Nephron progenitor cell (in vitro differentiated cells): ENCODE results near the gene FRMPD4.

Source experiments
- DNase-seq: peaks from one replicate; pipeline ENCODE4 v3.0.0; 2021
- H3K27ac Mint-ChIP-seq: 2 replicates; pipeline ENCODE4 v1.8.0; 2021; ENCODE audit warnings: mild to moderate bottlenecking, moderate library complexity, mixed read lengths
- H3K27me3 Mint-ChIP-seq: 2 replicates; pipeline ENCODE4 v1.8.0; 2021; ENCODE audit warnings: mild to moderate bottlenecking, low read depth, mixed read lengths; ENCODE audit not compliant: poor library complexity
- H3K36me3 Mint-ChIP-seq: 2 replicates; pipeline ENCODE4 v1.8.0; 2021; ENCODE audit warnings: low read depth, mixed read lengths
- H3K4me1 Mint-ChIP-seq: 2 replicates; pipeline ENCODE4 v1.8.0; 2021; ENCODE audit warnings: mixed read lengths
- H3K4me3 Mint-ChIP-seq: 2 replicates; pipeline ENCODE4 v1.8.0; 2021; ENCODE audit warnings: mild to moderate bottlenecking, moderate library complexity, mixed read lengths
- H3K9me3 Mint-ChIP-seq: 2 replicates; pipeline ENCODE4 v1.8.0; 2021; ENCODE audit warnings: mild to moderate bottlenecking, moderate library complexity, mixed read lengths
- CTCF ChIP-seq: fragments of 200-600 bp; sonication (generic); IDR thresholded peaks from 2 replicates; pipeline ENCODE4 v1.5.0; 2021; ENCODE audit warnings: antibody characterized with exemption

Gene FRMPD4

DNA sequence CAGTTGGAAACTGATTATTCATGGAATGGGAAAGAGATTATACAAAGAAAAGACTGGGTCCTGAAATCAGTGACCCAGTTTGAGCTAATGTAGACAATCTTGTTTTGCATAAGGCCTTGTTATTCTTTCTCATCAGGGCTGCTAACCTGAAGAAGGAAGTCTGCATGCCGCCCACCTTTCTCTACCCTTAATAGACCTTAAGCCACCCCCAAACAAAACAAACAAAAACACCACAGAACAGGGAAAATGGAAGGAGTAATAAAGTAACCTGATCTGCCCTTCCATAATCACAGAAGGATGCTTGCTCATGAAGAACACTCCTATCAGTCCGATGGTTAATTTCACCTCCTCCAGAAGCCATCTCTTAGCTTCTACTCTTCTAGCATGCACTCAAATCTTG lies 288.1 kb downstream of the FRMPD4 start:
- H3K4me3 Mint-ChIP-seq: no peak overlapping the region
- peaks cover 3% of the 10 kb centered on the region for H3K27me3 Mint-ChIP-seq
- no peaks in the 10 kb centered on the region for H3K36me3 Mint-ChIP-seq
- DNase-seq: no peak
- H3K4me1 Mint-ChIP-seq: peaks cover 6% of the 10 kb centered on the region
- no peak for TF ChIP-seq CTCF
- peaks cover 32% of the 10 kb centered on the region for H3K9me3 Mint-ChIP-seq
- no peak overlapping the region for H3K27ac Mint-ChIP-seq

- peaks cover 16% of the 10 kb centered on the region for H3K9me3 Mint-ChIP-seq
- TF ChIP-seq CTCF: no peak
- DNase-seq: no peak
- no peak overlapping the region for H3K27ac Mint-ChIP-seq
- H3K4me3 Mint-ChIP-seq: no peak overlapping the region
- no peaks in the 10 kb centered on the region for H3K4me1 Mint-ChIP-seq
- no peaks in the 10 kb centered on the region for H3K27me3 Mint-ChIP-seq
- H3K36me3 Mint-ChIP-seq: no peaks in the 10 kb centered on the region
Observed at GRCh38 chrX:12434493-12434892, 296.2 kb downstream of the FRMPD4 start.

GRCh38 chrX:12439416-12439815 lies 301.1 kb downstream of the FRMPD4 start:
- TF ChIP-seq CTCF: no peak

DNA sequence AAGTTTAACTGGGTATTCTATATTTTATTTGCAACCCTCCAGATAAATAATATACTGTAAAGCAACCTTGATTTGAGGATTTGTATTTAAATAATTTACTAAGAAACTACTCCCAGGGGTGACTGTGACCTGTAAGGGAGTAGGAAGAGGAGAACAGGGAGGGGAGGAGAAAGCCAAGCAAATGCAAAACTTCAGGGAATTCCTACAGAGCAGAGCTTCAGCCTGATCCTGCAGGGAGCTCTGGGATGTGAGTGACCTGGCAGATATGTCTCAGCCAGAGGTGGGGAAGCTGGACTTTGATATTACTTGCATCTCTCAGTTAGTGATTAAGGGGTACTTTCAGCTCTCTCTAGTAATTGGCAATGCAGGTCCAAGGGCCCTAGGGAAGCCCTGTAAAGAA lies 302.0 kb downstream of the FRMPD4 start:
- Mint-ChIP-seq H3K27me3 (no peaks in the 10 kb centered on the region), H3K27ac (no peak overlapping the region), H3K36me3 (no peaks in the 10 kb centered on the region), H3K9me3 (peaks cover 9% of the 10 kb centered on the region), H3K4me3 (no peak overlapping the region), H3K4me1 (no peaks in the 10 kb centered on the region)
- no peak for DNase-seq
- TF ChIP-seq CTCF: no peak

More at GRCh38 chrX:12439416-12439815, 301.1 kb downstream of the FRMPD4 start:
- no peak overlapping the region for H3K27ac Mint-ChIP-seq
- no peak for DNase-seq
- no peaks in the 10 kb centered on the region for H3K4me1 Mint-ChIP-seq
- peaks cover 9% of the 10 kb centered on the region for H3K9me3 Mint-ChIP-seq
- no peaks in the 10 kb centered on the region for H3K27me3 Mint-ChIP-seq
- no peaks in the 10 kb centered on the region for H3K36me3 Mint-ChIP-seq
- H3K4me3 Mint-ChIP-seq: no peak overlapping the region

DNA sequence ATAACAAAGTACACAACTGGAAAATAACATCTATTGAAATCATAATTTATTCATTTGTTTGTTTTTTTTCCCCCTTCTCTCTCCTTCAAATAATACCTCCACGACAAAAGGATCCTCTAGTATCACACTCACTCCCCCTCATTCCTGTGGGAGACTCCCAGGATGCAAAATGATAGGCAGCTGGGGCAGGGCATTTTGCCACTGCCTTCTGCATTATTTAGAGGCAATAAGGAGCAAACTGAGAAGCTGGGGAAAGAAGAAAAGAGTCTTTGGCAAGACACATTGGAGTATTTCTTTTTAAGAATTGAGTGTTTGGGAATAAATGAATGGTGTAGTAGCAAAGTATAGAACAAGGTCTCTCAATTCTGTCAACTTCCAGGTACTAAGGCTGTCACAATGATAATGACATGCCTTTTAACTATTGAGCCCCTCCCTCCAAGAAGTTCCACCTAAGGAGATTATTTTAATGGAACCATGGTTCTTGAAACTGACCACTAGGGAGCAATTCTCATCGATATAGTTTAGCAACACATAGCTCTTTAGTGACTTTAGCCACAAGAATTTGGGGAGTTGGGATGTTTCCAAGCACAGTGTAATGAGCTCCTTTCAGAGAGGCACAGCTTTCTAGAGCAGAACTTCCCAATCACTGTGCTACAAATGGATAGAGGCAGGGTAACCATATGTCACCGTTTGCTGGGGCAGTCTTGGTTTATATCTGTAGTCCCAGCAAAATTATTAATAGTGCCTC lies 303.3 kb downstream of the FRMPD4 start:
- DNase-seq: no peak
- no peak overlapping the region for H3K4me3 Mint-ChIP-seq

More for the DNA sequence above, 303.3 kb downstream of the FRMPD4 start:
- Mint-ChIP-seq H3K27me3 (no peaks in the 10 kb centered on the region), H3K27ac (no peak overlapping the region), H3K4me1 (no peaks in the 10 kb centered on the region), H3K36me3 (no peaks in the 10 kb centered on the region), H3K9me3 (peaks cover 9% of the 10 kb centered on the region)
- no peak for TF ChIP-seq CTCF
